Activated CD4-positive, CD25-positive, alpha-beta regulatory T cell treated with anti-CD3 and anti-CD28 coated beads, Interleukin-2, amount 50 U/mL, for 24 hours (primary cell): Measurements from ENCODE around the gene NUDT4B.
"Not testable (repeated sequence)": the region's sequence is repeated elsewhere in the genome, so short reads cannot be mapped to it uniquely, and the experiment has no call there.

Experiments used
- ATAC-seq, 2 donors: fragments of 150-1000 bp; cut with Tn5 transposase; one replicate each; pipeline ENCODE4 v1.10.0; 2021; ENCODE audit warnings: mild to moderate bottlenecking in 1 of 2, moderate library complexity in 1 of 2

The NUDT4B gene

GRCh38 chr1:148743200-148743599, 5.4 kb upstream of the NUDT4B start:
- not testable (repeated sequence) for ATAC-seq

- ATAC-seq, result not testable (repeated sequence)
Measured at GRCh38 chr1:148743726-148744720, 4.6 kb upstream of the NUDT4B start.

- ATAC-seq, result peak; percentile 96 to 97
Measured at GRCh38 chr1:148749335-148749681, 734 bp downstream of the NUDT4B start.

GRCh38 chr1:148756231-148756630, 7.7 kb downstream of the NUDT4B start:
- ATAC-seq, result peak; percentile 73

GRCh38 chr1:148757446-148757845, 8.9 kb downstream of the NUDT4B start:
- ATAC-seq, result not testable (repeated sequence)

GRCh38 chr1:148758412-148758811, 9.8 kb downstream of the NUDT4B start:
- peak; percentile 89 to 90 for ATAC-seq

GRCh38 chr1:148758925-148759324, 10.4 kb downstream of the NUDT4B start:
- not testable (repeated sequence) for ATAC-seq

GRCh38 chr1:148759749-148760148, 11.2 kb downstream of the NUDT4B start:
- ATAC-seq, result peak in 1 of 2 donors; percentile 18

- ATAC-seq, result not testable (repeated sequence)
Measured at GRCh38 chr1:148760206-148760605, 11.6 kb downstream of the NUDT4B start.

- ATAC-seq, result not testable (repeated sequence)
Measured at GRCh38 chr1:148761360-148761759, 12.8 kb downstream of the NUDT4B start.

GRCh38 chr1:148765238-148766019, 16.9 kb downstream of the NUDT4B start:
- not testable (repeated sequence) for ATAC-seq

- ATAC-seq, result not testable (repeated sequence)
Measured at GRCh38 chr1:148768541-148768940, 20.0 kb downstream of the NUDT4B start.

GRCh38 chr1:148769495-148769894, 20.9 kb downstream of the NUDT4B start:
- ATAC-seq, result not testable (repeated sequence)

GRCh38 chr1:148773690-148774089, 25.1 kb downstream of the NUDT4B start:
- ATAC-seq, result not testable (repeated sequence)

GRCh38 chr1:148774102-148774501, 25.5 kb downstream of the NUDT4B start:
- ATAC-seq, result not testable (repeated sequence)

- not testable (repeated sequence) for ATAC-seq
Measured at GRCh38 chr1:148775263-148775662, 26.7 kb downstream of the NUDT4B start.

- not testable (repeated sequence) for ATAC-seq
Measured at GRCh38 chr1:148777649-148778048, 29.1 kb downstream of the NUDT4B start.

- not testable (repeated sequence) for ATAC-seq
Measured at GRCh38 chr1:148780404-148780803, 31.8 kb downstream of the NUDT4B start.

GRCh38 chr1:148791543-148792099, 43.0 kb downstream of the NUDT4B start:
- not testable (repeated sequence) for ATAC-seq

GRCh38 chr1:148793762-148794332, 45.3 kb downstream of the NUDT4B start:
- ATAC-seq, result not testable (repeated sequence)
